Brain pericyte (primary cell): ENCODE data around the gene TAPBP.

ENCODE experiments used
- DNase-seq: peaks from one replicate; pipeline ENCODE4 v3.0.0-alpha.2; 2012; ENCODE audit warnings: low read depth, low spot score

The TAPBP gene

GRCh38 chr6:33319939-33320314 lies 6.0 kb upstream of the TAPBP start:
- no peak for DNase-seq

- no peak for DNase-seq
Measured at GRCh38 chr6:33318426-33319073, 4.7 kb upstream of the TAPBP start.

- DNase-seq: peak; percentile 97
Measured at GRCh38 chr6:33317669-33318425, 4.0 kb upstream of the TAPBP start, which contains the start of gene ZBTB22. Gene ZBTB22, minus strand, starts transcription at chr6:33317744. Its CDS starts 828 bp downstream, at chr6:33316916.

- no peak for DNase-seq
Measured at GRCh38 chr6:33317419-33317668, 3.5 kb upstream of the TAPBP start.

- no peak for DNase-seq
Measured at GRCh38 chr6:33316603-33317418, 2.9 kb upstream of the TAPBP start.

- no peak for DNase-seq
Measured at GRCh38 chr6:33315793-33316602, 2.1 kb upstream of the TAPBP start.

GRCh38 chr6:33314943-33315792 lies 1.3 kb upstream of the TAPBP start:
- DNase-seq: no peak

- DNase-seq: no peak
Measured at GRCh38 chr6:33314515-33314942, 651 bp upstream of the TAPBP start.

GRCh38 chr6:33313105-33313708 lies 671 bp downstream of the TAPBP start:
- DNase-seq: no peak

- no peak for DNase-seq
Measured at GRCh38 chr6:33312361-33313104, 1.3 kb downstream of the TAPBP start.

- no peak for DNase-seq
Measured at GRCh38 chr6:33306356-33306755, 7.5 kb downstream of the TAPBP start.

GRCh38 chr6:33305052-33305451 lies 8.8 kb downstream of the TAPBP start:
- DNase-seq: no peak

- DNase-seq: no peak
Measured at GRCh38 chr6:33304216-33304615, 9.7 kb downstream of the TAPBP start.

- DNase-seq: no peak
Measured at GRCh38 chr6:33301877-33302276, 12.0 kb downstream of the TAPBP start.

GRCh38 chr6:33299237-33299944 lies 14.5 kb downstream of the TAPBP start:
- DNase-seq: no peak

GRCh38 chr6:33298773-33299236 lies 15.1 kb downstream of the TAPBP start, which contains the start of gene RGL2:
Gene RGL2, minus strand, starts transcription at chr6:33298942. Its CDS starts 332 bp downstream, at chr6:33298610.
- no peak for DNase-seq

- no peak for DNase-seq
Measured at GRCh38 chr6:33297956-33298772, 15.7 kb downstream of the TAPBP start.

- no peak for DNase-seq
Measured at GRCh38 chr6:33297406-33297955, 16.4 kb downstream of the TAPBP start.
